NT2/D1 (cell line): ENCODE measurements around the gene ZDHHC7.

Experiments
- DNase-seq: peaks from one replicate; pipeline ENCODE4 v3.0.0-alpha.2; 2011; ENCODE audit warnings: low read depth, low spot score
- H3K27me3 ChIP-seq: 2 replicates; pipeline ENCODE4 v1.6.0; 2011; ENCODE audit warnings: mild to moderate bottlenecking; ENCODE audit not compliant: insufficient read length, insufficient read depth
- H3K36me3 ChIP-seq: 2 replicates; pipeline ENCODE4 v1.6.1; 2011; ENCODE audit warnings: mild to moderate bottlenecking, low read length, mixed read lengths; ENCODE audit not compliant: insufficient read depth, insufficient read length
- H3K4me1 ChIP-seq: 2 replicates; pipeline ENCODE4 v1.5.1; 2011; ENCODE audit not compliant: insufficient read depth, insufficient read length
- H3K4me3 ChIP-seq: 2 replicates; pipeline ENCODE4 v1.5.1; 2011; ENCODE audit warnings: low read depth; ENCODE audit not compliant: insufficient read length
- H3K9ac ChIP-seq: 2 replicates; pipeline ENCODE4 v1.6.0; 2011; ENCODE audit warnings: low read depth; ENCODE audit not compliant: insufficient read length
- H3K9me3 ChIP-seq: 2 replicates; pipeline ENCODE4 v1.5.1; 2011; ENCODE audit warnings: mild to moderate bottlenecking, low read length; ENCODE audit not compliant: insufficient read depth
- SUZ12 ChIP-seq: IDR thresholded peaks from 2 replicates; pipeline ENCODE4 v1.6.1; 2011; ENCODE audit not compliant: insufficient read length, insufficient read depth; ENCODE audit errors: extremely low read depth
- YY1 ChIP-seq: IDR thresholded peaks from 2 replicates; pipeline ENCODE4 v1.6.1; 2011; ENCODE audit not compliant: insufficient read length, insufficient read depth
- ZNF274 ChIP-seq: IDR thresholded peaks from 2 replicates; pipeline ENCODE4 v1.6.1; 2011; ENCODE audit warnings: mild to moderate bottlenecking, low read depth, low read length

Gene ZDHHC7, protein sequence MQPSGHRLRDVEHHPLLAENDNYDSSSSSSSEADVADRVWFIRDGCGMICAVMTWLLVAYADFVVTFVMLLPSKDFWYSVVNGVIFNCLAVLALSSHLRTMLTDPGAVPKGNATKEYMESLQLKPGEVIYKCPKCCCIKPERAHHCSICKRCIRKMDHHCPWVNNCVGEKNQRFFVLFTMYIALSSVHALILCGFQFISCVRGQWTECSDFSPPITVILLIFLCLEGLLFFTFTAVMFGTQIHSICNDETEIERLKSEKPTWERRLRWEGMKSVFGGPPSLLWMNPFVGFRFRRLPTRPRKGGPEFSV

DNA sequence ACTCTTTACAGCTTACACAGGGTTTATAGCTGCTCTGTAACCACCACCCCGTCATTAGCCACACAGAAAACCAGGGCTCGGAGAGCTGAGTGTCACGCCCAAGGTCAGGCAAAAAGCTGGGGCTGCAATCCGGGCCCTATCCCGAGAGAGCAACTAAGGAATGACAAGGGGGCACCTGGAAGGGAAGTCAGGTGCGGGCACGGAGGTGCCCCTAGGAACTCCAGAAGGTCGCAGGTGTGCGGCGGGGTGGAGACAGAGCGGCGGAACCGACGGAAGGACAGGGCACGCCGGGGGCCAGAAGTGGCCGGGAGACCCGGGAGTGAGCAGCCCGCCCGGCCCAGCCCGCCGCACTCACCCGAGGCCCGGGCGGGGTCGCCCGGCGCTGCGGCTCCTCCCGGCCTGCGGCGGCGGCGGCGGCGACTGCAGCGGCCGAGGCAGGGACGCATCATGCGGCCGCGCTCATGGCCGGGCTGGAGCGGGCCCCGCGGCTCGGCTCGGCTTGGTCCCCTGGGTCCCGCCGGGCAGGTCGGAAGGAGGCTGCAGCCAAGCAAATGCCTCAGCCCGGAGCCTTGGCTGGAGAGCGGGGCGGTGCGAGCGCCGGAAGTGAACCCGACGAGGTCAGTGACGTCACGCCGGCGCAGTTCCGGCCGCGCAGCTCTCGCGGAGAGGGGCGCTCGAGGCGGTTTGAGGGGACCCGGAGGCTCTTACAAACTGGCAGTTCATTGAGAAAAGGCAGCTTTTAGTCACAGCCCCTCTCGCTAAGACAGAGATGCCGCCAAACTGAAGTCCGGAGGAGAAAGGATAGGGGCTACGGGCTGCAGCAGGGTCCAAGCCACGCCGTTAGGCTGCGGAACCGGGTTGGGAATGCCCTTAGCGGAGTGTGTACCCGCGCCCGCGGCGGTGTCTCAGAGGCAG, at the start of gene ZDHHC7:
Gene ZDHHC7, minus strand, starts transcription at position 605 of the 915 bp plus-strand sequence. CDS start 20,917 bp downstream, outside the sequence.
- Histone ChIP-seq H3K27me3 (no peaks in the 10 kb centered on the region), H3K36me3 (peaks cover 21% of the 10 kb centered on the region), H3K9me3 (no peaks in the 10 kb centered on the region), H3K4me1 (peaks cover 2% of the 10 kb centered on the region), H3K9ac (peak within 1 kb of the TSS; percentile 90), H3K4me3 (peak within 1 kb of the TSS; percentile 76)
- DNase-seq: peak; percentile 82
- TF ChIP-seq YY1: no peak
- TF ChIP-seq SUZ12: no peak
- TF ChIP-seq ZNF274: no peak

DNA sequence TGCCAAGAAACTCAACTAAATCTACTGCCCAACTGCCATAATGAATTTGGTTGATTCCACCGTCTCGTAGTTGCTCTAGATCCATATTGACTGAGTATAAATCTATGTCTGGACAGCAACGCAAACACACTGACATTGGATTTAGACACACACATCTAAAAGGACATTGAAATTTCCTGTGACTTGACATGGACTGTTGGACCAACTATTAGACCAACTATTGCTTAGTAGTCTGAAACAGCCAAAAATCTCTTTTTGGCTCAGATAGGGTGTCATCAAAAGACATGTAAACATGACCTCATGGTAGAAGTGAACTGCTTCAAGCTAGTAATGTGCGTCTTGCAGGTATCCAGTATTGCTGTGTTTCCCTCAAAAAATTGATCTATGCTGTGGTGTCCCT, 47.6 kb upstream of the ZDHHC7 start:
- no peaks in the 10 kb centered on the region for H3K9me3 ChIP-seq
- peaks cover 26% of the 10 kb centered on the region for H3K4me1 ChIP-seq
- no peaks in the 10 kb centered on the region for H3K27me3 ChIP-seq
- DNase-seq: no peak
- no peak overlapping the region for H3K4me3 ChIP-seq
- H3K36me3 ChIP-seq: no peaks in the 10 kb centered on the region
- TF ChIP-seq YY1 (no peak), ZNF274 (no peak), SUZ12 (no peak)
- H3K9ac ChIP-seq: no peak overlapping the region

DNA sequence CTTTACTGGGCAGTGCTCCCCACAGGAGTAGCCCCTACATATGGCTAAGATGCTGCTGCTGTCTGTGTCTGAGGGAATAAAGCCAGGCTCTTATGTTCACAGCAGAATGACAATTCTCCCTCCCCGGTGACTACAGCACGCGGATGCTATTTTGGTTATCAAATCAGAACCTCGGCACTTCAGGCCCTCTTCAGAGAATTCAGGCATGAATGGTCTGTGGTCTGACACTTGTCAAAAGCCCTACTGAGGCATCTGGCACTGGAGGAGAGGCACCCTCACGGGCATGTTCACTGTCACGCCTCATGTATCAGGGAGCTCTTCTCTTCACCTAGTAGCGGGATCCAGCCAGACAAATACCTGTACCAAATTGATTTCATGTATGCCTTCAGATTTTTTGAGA, 46.6 kb upstream of the ZDHHC7 start:
- Histone ChIP-seq H3K4me1 (peaks cover 23% of the 10 kb centered on the region), H3K27me3 (no peaks in the 10 kb centered on the region), H3K36me3 (no peaks in the 10 kb centered on the region), H3K4me3 (no peak overlapping the region), H3K9me3 (no peaks in the 10 kb centered on the region), H3K9ac (no peak overlapping the region)
- DNase-seq: no peak
- TF ChIP-seq ZNF274 (no peak), YY1 (no peak), SUZ12 (no peak)

DNA sequence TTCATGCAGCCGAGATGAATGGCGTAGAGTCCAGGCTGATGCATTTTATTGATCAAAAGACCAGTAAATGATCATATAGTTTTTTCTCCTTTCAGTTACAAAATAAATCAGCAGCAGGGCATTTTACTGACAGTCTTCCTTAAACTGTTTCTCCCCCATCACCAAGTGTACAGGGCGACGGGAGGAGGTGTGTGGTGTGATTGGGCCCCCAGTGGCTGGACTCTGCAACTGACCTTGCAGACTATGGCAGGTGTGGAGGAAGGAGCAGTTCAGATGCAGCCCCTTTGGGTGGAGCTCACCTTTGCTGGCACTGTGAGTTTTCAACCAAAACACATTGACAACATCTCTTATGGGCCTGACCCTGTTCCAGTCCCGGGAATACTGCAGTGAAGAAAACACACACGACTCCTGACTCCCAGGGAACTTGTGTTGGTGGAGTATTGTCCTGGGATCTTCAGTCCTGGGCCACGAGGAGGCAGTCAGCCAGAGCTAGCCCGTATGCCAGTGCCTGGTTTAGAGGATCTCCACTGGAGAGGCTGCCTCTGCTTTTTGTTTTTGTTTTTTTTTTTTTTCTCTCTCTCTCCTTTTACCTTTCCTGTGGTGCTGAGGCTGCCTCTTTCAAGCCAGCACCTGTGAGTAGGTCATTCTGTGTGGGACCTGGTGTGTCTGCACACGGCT, 46.0 kb upstream of the ZDHHC7 start:
- Histone ChIP-seq H3K9ac (no peak overlapping the region), H3K36me3 (no peaks in the 10 kb centered on the region), H3K27me3 (no peaks in the 10 kb centered on the region), H3K9me3 (no peaks in the 10 kb centered on the region), H3K4me1 (peaks cover 18% of the 10 kb centered on the region), H3K4me3 (no peak overlapping the region)
- no peak for TF ChIP-seq ZNF274
- no peak for TF ChIP-seq YY1
- TF ChIP-seq SUZ12: no peak
- no peak for DNase-seq

DNA sequence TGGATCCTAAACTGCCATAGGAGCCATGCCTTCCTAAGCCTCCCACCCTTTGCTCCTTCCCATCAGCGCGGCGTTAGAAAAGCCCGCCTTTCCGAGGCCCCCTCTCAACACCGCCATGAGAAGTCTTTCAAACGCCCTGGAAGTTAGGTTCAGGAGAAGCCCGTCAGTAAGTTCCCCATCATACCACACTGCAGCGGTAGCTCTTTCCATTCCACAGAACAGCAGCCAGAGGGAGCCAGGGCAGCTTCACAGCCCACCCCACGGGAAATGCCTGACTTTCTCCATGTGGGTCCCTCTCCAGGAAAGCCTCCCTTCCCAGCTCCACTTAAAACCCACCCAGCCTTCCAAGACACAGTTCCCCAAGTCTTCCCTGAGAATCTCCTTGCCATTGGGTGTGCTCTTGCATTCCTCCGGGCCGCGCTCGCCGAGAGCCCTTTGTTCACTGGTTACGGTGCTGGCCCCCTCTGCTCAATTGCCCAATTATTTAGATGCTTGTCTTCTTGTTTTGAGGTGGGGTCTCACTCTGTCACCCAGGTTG, 44.9 kb upstream of the ZDHHC7 start:
- H3K27me3 ChIP-seq: no peaks in the 10 kb centered on the region
- H3K9me3 ChIP-seq: no peaks in the 10 kb centered on the region
- H3K4me3 ChIP-seq: no peak overlapping the region
- TF ChIP-seq YY1 (no peak), SUZ12 (no peak), ZNF274 (no peak)
- H3K9ac ChIP-seq: no peak overlapping the region
- no peak for DNase-seq
- peaks cover 12% of the 10 kb centered on the region for H3K4me1 ChIP-seq
- no peaks in the 10 kb centered on the region for H3K36me3 ChIP-seq

DNA sequence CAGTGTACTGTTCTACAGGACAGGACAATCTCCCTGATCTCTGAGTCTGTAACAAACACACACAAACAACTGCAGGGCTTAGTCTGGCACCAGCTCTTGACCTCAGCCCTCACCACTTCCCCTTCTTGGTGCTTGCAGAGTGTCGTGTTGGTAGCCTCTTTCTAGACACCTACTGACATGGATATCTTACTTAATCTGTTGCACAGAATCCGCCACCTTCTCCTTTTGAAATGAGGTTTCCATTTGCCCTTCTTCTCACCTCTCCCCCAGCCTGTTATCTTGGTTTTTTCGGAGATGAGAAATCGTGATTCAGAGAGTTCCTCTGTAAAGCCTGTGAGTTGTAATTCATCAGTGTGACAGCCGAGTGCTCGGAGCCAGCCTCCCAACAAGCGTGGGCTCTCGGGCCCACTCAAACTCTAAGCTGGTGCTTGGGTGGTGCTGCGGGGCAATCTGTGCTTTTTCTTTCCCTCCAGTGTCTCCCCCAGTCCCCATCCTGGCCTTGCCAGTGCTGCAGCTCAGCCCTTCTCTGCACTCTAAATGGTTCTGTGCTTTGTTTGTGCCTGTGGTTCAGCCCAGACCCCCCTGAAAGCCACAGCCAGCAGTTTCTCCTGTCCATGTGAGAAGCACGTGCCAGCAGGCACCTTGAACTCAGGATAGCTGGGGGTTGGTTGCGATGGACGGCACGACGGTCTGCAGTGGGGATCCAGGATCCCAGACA, 44.3 kb upstream of the ZDHHC7 start:
- no peaks in the 10 kb centered on the region for H3K36me3 ChIP-seq
- TF ChIP-seq SUZ12 (no peak), YY1 (no peak), ZNF274 (no peak)
- H3K9me3 ChIP-seq: no peaks in the 10 kb centered on the region
- H3K4me1 ChIP-seq: peaks cover 12% of the 10 kb centered on the region
- H3K9ac ChIP-seq: no peak overlapping the region
- no peaks in the 10 kb centered on the region for H3K27me3 ChIP-seq
- no peak overlapping the region for H3K4me3 ChIP-seq
- DNase-seq: no peak
